GM18526 (cell line): ENCODE measurements around the gene C1orf122.

Source experiments
- POLR2A ChIP-seq: IDR thresholded peaks from 3 replicates; pipeline ENCODE4 v1.6.1; 2011; ENCODE audit not compliant: insufficient read length; ENCODE audit errors: extremely low read depth

The C1orf122 gene

GRCh38 chr1:37793773-37794371 is 13.7 kb upstream of the C1orf122 start, which contains the start of gene MANEAL:
MANEAL (plus strand) TSS chr1:37793847; CDS start chr1:37794183, 336 bp downstream.
- TF ChIP-seq POLR2A = peak; percentile 32

- no peak for TF ChIP-seq POLR2A
These were observed 12.9 kb upstream of the C1orf122 start for GRCh38 chr1:37794372-37795339.

GRCh38 chr1:37795340-37796125 is 12.1 kb upstream of the C1orf122 start:
- no peak for TF ChIP-seq POLR2A

- no peak for TF ChIP-seq POLR2A
These were observed 9.7 kb upstream of the C1orf122 start for GRCh38 chr1:37797750-37798345.

GRCh38 chr1:37802439-37802838 is 5.2 kb upstream of the C1orf122 start:
- no peak for TF ChIP-seq POLR2A

- TF ChIP-seq POLR2A = no peak
These were observed 403 bp upstream of the C1orf122 start for GRCh38 chr1:37807220-37807554.

- TF ChIP-seq POLR2A = no peak
These were observed 1.1 kb downstream of the C1orf122 start for GRCh38 chr1:37808369-37809319.

GRCh38 chr1:37809942-37810341 is 2.4 kb downstream of the C1orf122 start:
- no peak for TF ChIP-seq POLR2A

- TF ChIP-seq POLR2A = no peak
These were observed 3.6 kb downstream of the C1orf122 start for GRCh38 chr1:37811027-37811655.

- no peak for TF ChIP-seq POLR2A
These were observed 6.0 kb downstream of the C1orf122 start for GRCh38 chr1:37813529-37814145.

GRCh38 chr1:37814252-37814651 is 6.7 kb downstream of the C1orf122 start:
- TF ChIP-seq POLR2A = no peak

GRCh38 chr1:37817481-37817880 is 9.9 kb downstream of the C1orf122 start:
- no peak for TF ChIP-seq POLR2A

GRCh38 chr1:37821481-37821880 is 13.9 kb downstream of the C1orf122 start:
- no peak for TF ChIP-seq POLR2A
